HepG2 (cell line): ENCODE data around the gene SEH1L. TPM values are rescaled to one million over a fixed set of nuclear protein-coding genes. Genes with fewer than 3 reads are reported as not detected.

ENCODE experiments used
- ATAC-seq: fragments of 200-7000 bp; cut with Tn5 transposase; 3 replicates; pipeline ENCODE4 v1.9.1; 2020; ENCODE audit warnings: mild to moderate bottlenecking, moderate library complexity
- BruUV-seq: library from RNA; stranded (reverse); fragments of 400-500 nt; replicated peaks from 2 replicates; lab custom pipeline; 2021; lab: Mats Ljungman, UMichigan
- CTCF ChIA-PET: fragments of 300-600 bp; formaldehyde crosslinking; extraction: SDS; loops from one replicate; lab custom pipeline; 2021; ENCODE audit warnings: low total read pairs, inconsistent platforms, low intra/inter-chr PET ratio; lab: Yijun Ruan, JAX
- POLR2A ChIA-PET: fragments of 350-600 bp; sonication (Branson Sonifier 250); formaldehyde crosslinking; loops from one replicate; lab custom pipeline; 2020; ENCODE audit warnings: antibody characterized with exemption, inconsistent platforms; lab: Yijun Ruan, JAX
- DNase-seq: peaks from one replicate; pipeline ENCODE4 v3.0.0-alpha.2; 2015; ENCODE audit warnings: low spot score
- FAIRE-seq: peaks from 3 replicates; lab custom pipeline; 2011; peaks lifted over from hg19 to GRCh38; lab: Jason Lieb, UNC
- H2AFZ ChIP-seq: one replicate; pipeline ENCODE4 v1.6.1; 2011; ENCODE audit warnings: low read length, inconsistent platforms
- H3K27ac ChIP-seq: fragments of 300-600 bp; 3 replicates; pipeline ENCODE4 v1.8.0; 2011; ENCODE audit warnings: mixed run types, mild to moderate bottlenecking, mixed read lengths, low read length, inconsistent platforms; ENCODE audit not compliant: insufficient read depth; ENCODE audit errors: extremely low read length
- H3K27me3 ChIP-seq, 2 experiments: fragments of 200-600 bp in 1 of 2; 2 replicates in 1 of 2; 3 replicates in 1 of 2; pipeline versions ENCODE4 v1.6.0 to v1.8.0; 2011; ENCODE audit warnings: low read length in 2 of 2, mild to moderate bottlenecking in 2 of 2, moderate library complexity in 2 of 2, inconsistent platforms in 1 of 2; ENCODE audit not compliant: insufficient read depth in 2 of 2, control insufficient read depth in 1 of 2
- H3K36me3 ChIP-seq, 2 experiments: fragments of 200-600 bp in 1 of 2; replicated peaks in 1 of 2; 2 replicates in 1 of 2; 3 replicates in 1 of 2; pipeline versions ENCODE4 v1.5.1 to v1.8.0; 2011; ENCODE audit warnings: low read length in 2 of 2, inconsistent platforms in 1 of 2; ENCODE audit not compliant: insufficient read depth in 2 of 2, control insufficient read depth in 1 of 2
- H3K4me1 ChIP-seq: 2 replicates; pipeline ENCODE4 v1.5.1; 2012; ENCODE audit warnings: low read length, inconsistent platforms; ENCODE audit not compliant: insufficient read depth
- H3K4me2 ChIP-seq: 2 replicates; pipeline ENCODE4 v1.6.0; 2011; ENCODE audit warnings: low read depth, low read length, inconsistent platforms
- H3K4me3 ChIP-seq, 3 experiments: fragments of 200-600 bp in 1 of 3; sonication (generic), shearing (Covaris generic) in 1 of 3; replicated peaks in 1 of 3; 2 replicates each; pipeline ENCODE4 v1.5.1; 2011 to 2016; ENCODE audit warnings: low read length in 3 of 3, inconsistent platforms in 2 of 3, low read depth in 2 of 3, mild to moderate bottlenecking in 2 of 3, control low read depth in 1 of 3, mixed read lengths in 1 of 3; ENCODE audit not compliant: insufficient read depth in 1 of 3
- H3K79me2 ChIP-seq: one replicate; pipeline ENCODE4 v1.6.1; 2011; ENCODE audit warnings: low read length, inconsistent platforms; ENCODE audit not compliant: insufficient read depth
- H3K9ac ChIP-seq: 2 replicates; pipeline ENCODE4 v1.6.0; 2011; ENCODE audit warnings: mild to moderate bottlenecking, low read depth, low read length, inconsistent platforms; ENCODE audit not compliant: insufficient read depth
- H3K9me3 ChIP-seq: 2 replicates; pipeline ENCODE4 v1.5.1; 2012; ENCODE audit warnings: mild to moderate bottlenecking, low read length
- H4K20me1 ChIP-seq: 2 replicates; pipeline ENCODE4 v1.6.0; 2011; ENCODE audit warnings: inconsistent platforms, mild to moderate bottlenecking, low read length, moderate library complexity; ENCODE audit not compliant: insufficient read depth
- ADNP ChIP-seq: sonication (generic); formaldehyde crosslinking; IDR thresholded peaks from 2 replicates; pipeline ENCODE4 v1.4.0; 2020; ENCODE audit warnings: missing genetic modification reagents
- ATF7 ChIP-seq, 2 experiments: fragments of 450-650 bp in 1 of 2; sonication (generic) in 1 of 2; formaldehyde crosslinking in 1 of 2; IDR thresholded peaks; 2 replicates each; pipeline versions ENCODE4 v1.4.0 to v1.6.1; 2016 to 2020; ENCODE audit warnings: antibody characterized with exemption in 1 of 2, mild to moderate bottlenecking in 1 of 2, missing genetic modification reagents in 1 of 2
- FIP1L1 ChIP-seq: fragments of 200-400 bp; formaldehyde crosslinking; IDR thresholded peaks from 2 replicates; pipeline ENCODE4 v1.6.1; 2018; ENCODE audit warnings: low read depth, mild to moderate bottlenecking, low read length, moderate library complexity, borderline replicate concordance; ENCODE audit not compliant: insufficient read depth
- KDM6A ChIP-seq: IDR thresholded peaks from 2 replicates; pipeline ENCODE4 v1.6.1; 2016; ENCODE audit warnings: low read depth
- KLF15 ChIP-seq: sonication (generic); formaldehyde crosslinking; IDR thresholded peaks from 2 replicates; pipeline ENCODE4 v1.8.1; 2023; ENCODE audit warnings: borderline replicate concordance, mild to moderate bottlenecking, inconsistent platforms, missing genetic modification reagents, mixed read lengths
- MEF2D ChIP-seq: sonication (generic); formaldehyde crosslinking; IDR thresholded peaks from 2 replicates; pipeline ENCODE4 v1.5.1; 2020; ENCODE audit warnings: mild to moderate bottlenecking, missing genetic modification reagents
- NFKBIZ ChIP-seq: IDR thresholded peaks from 2 replicates; pipeline ENCODE4 v1.6.1; 2018; ENCODE audit warnings: missing genetic modification reagents, missing compliant biosample characterization
- POLR2AphosphoS5 ChIP-seq: IDR thresholded peaks from 2 replicates; pipeline ENCODE4 v1.6.1; 2012; ENCODE audit warnings: low read depth, low read length
- PTBP1 ChIP-seq: fragments of 200-400 bp; formaldehyde crosslinking; IDR thresholded peaks from 2 replicates; pipeline ENCODE4 v1.6.1; 2018; ENCODE audit warnings: low read length, low read depth; ENCODE audit not compliant: poor library complexity, severe bottlenecking
- SAFB2 ChIP-seq: sonication (generic); formaldehyde crosslinking; IDR thresholded peaks from 2 replicates; pipeline ENCODE4 v1.5.1; 2020; ENCODE audit warnings: missing genetic modification reagents, low read depth, mild to moderate bottlenecking, borderline replicate concordance
- SNAPC2 ChIP-seq: sonication (generic); formaldehyde crosslinking; IDR thresholded peaks from 2 replicates; pipeline ENCODE4 v1.8.1; 2022; ENCODE audit warnings: mild to moderate bottlenecking, missing genetic modification reagents
- ZBTB20 ChIP-seq: sonication (generic); formaldehyde crosslinking; IDR thresholded peaks from 2 replicates; pipeline ENCODE4 v1.8.1; 2023; ENCODE audit warnings: missing genetic modification reagents, low read depth, mild to moderate bottlenecking, borderline replicate concordance
- ZBTB3 ChIP-seq: sonication (generic); formaldehyde crosslinking; IDR thresholded peaks from 2 replicates; pipeline ENCODE4 v1.4.0; 2020; ENCODE audit warnings: low read depth, mild to moderate bottlenecking, moderate library complexity, missing genetic modification reagents, borderline replicate concordance
- ZFX ChIP-seq: sonication (generic); formaldehyde crosslinking; IDR thresholded peaks from 2 replicates; pipeline ENCODE4 v1.4.0; 2020; ENCODE audit warnings: mild to moderate bottlenecking, low read depth, missing genetic modification reagents, moderate library complexity
- ZNF569 ChIP-seq: sonication (generic); formaldehyde crosslinking; IDR thresholded peaks from 2 replicates; pipeline ENCODE4 v1.5.0; 2020; ENCODE audit warnings: mild to moderate bottlenecking, missing genetic modification reagents, moderate library complexity, borderline replicate concordance
- WGBS: methylation state at CpG from one replicate; pipeline ENCODE4 v1.1.6; 2017; ENCODE audit warnings: low lambda C conversion rate; 5-methylcytosine and 5-hydroxymethylcytosine counted together
- in situ Hi-C: cut with HindIII; loops from 2 replicates; pipeline ENCODE4 v1.10.0; 2017; ENCODE audit warnings: low pct_unique_long_range_greater_than_20kb; ENCODE audit not compliant: extremely low pct_ligation_motif_present
- intact Hi-C: fragments of 100-400 bp; cut with micrococcal nuclease; formaldehyde crosslinking; loops from one replicate; pipeline ENCODE4 v1.10.0; 2022; ENCODE audit not compliant: unreplicated experiment
- polyA plus RNA-seq, 8 experiments: library from polyadenylated mRNA; depleted of rRNA in 3 of 8; stranded (reverse) in 7 of 8; unstranded in 1 of 8; fragments of >200 nt; fragmentation: Illumina TruSeq in 4 of 8; extraction: Trizol in 4 of 8; gene quantifications; 2 replicates each; pipeline versions ENCODE4 v1.2.1 to v1.2.3, GENCODE V29; 2011 to 2016; ENCODE audit warnings: low read depth in 4 of 8, missing spikeins in 1 of 8, mixed read lengths in 1 of 8; ENCODE audit not compliant: insufficient read depth in 1 of 8
- total RNA-seq, 5 experiments: library from RNA; depleted of rRNA; stranded (reverse); fragments of >200 nt; fragmentation: Illumina TruSeq; extraction: Trizol; gene quantifications; 2 replicates each; pipeline ENCODE4 v1.2.3, GENCODE V29; 2016; ENCODE audit warnings: low read depth in 1 of 5
- TF ChIP-seq, protein P1 (sequence below): sonication (generic); formaldehyde crosslinking; IDR thresholded peaks from 2 replicates; pipeline ENCODE4 v1.4.0; 2020; ENCODE audit warnings: missing genetic modification reagents
- TF ChIP-seq, protein P2 (sequence below): IDR thresholded peaks from 2 replicates; pipeline ENCODE4 v1.6.1; 2016; ENCODE audit warnings: low read depth, missing genetic modification reagents, missing compliant biosample characterization

SEH1L gene
- total and polyA plus RNA-seq, 2 of the 13 experiments (the other 11 are each of a cell fraction or from before 2014, with no cell fraction given): 59.6 to 63.5 TPM

DNA sequence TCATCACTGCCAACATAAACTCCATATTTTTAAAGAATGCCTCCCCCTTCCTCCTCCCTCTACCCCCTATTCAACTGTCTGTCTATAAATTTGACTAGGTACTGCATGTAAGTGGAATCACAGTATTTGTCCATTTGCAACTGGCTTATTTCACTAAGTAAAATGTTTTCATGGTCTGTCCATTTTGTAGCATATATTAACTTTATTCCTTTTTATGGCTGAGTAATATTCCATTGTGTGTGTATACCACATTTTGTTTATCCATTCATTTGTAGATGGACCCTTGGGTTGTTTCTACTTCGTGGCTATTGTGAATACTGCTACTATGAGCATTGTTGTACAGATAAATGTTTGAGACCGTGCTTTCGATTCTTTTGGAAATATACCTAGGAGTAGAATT, 10.7 kb downstream of the SEH1L start:
- DNase-seq (no peak), FAIRE-seq (no peak), ATAC-seq (no peak)
- Histone ChIP-seq H3K27ac (no peak overlapping the region), H4K20me1 (peaks cover 3% of the 10 kb centered on the region), H3K4me3 (no peak overlapping the region), H3K4me2 (no peak overlapping the region), H3K4me1 (peaks cover 12% of the 10 kb centered on the region), H3K79me2 (peaks cover 47% of the 10 kb centered on the region), H3K9me3 (no peaks in the 10 kb centered on the region), H3K36me3 (peaks cover 5 to 72% of the 10 kb centered on the region in 2 experiments), H3K27me3 (no peaks in the 10 kb centered on the region), H2AFZ (no peak overlapping the region), H3K9ac (no peak overlapping the region)
- intact Hi-C loops: no loop called here
- in situ Hi-C loops: no loop called here
- WGBS: 97% methylated on average over 3 of the region's 3 CpGs
- ChIA-PET POLR2A (no interaction called here), CTCF (no interaction called here)
- BruUV-seq: no TSS peak
- TF ChIP-seq POLR2AphosphoS5 (no peak), ZBTB20 (CRISPR knock-in tag) (no peak), ATF7 (IDR thresholded peaks at IDR 0.05) (no peak), ATF7 (CRISPR knock-in tag; IDR thresholded peaks at IDR 0.05) (no peak), NFKBIZ (CRISPR knock-in tag) (no peak), SAFB2 (CRISPR knock-in tag) (no peak), ZBTB3 (no peak), MEF2D (CRISPR knock-in tag) (no peak), SNAPC2 (CRISPR knock-in tag) (no peak), KDM6A (CRISPR knock-in tag) (no peak), ZNF569 (no peak), ADNP (CRISPR knock-in tag) (no peak), PTBP1 (no peak), FIP1L1 (no peak), ZFX (no peak), KLF15 (CRISPR knock-in tag) (no peak)
- TF ChIP-seq, protein P1, sequence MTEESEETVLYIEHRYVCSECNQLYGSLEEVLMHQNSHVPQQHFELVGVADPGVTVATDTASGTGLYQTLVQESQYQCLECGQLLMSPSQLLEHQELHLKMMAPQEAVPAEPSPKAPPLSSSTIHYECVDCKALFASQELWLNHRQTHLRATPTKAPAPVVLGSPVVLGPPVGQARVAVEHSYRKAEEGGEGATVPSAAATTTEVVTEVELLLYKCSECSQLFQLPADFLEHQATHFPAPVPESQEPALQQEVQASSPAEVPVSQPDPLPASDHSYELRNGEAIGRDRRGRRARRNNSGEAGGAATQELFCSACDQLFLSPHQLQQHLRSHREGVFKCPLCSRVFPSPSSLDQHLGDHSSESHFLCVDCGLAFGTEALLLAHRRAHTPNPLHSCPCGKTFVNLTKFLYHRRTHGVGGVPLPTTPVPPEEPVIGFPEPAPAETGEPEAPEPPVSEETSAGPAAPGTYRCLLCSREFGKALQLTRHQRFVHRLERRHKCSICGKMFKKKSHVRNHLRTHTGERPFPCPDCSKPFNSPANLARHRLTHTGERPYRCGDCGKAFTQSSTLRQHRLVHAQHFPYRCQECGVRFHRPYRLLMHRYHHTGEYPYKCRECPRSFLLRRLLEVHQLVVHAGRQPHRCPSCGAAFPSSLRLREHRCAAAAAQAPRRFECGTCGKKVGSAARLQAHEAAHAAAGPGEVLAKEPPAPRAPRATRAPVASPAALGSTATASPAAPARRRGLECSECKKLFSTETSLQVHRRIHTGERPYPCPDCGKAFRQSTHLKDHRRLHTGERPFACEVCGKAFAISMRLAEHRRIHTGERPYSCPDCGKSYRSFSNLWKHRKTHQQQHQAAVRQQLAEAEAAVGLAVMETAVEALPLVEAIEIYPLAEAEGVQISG (CRISPR knock-in tag): no peak
- TF ChIP-seq, protein P2, sequence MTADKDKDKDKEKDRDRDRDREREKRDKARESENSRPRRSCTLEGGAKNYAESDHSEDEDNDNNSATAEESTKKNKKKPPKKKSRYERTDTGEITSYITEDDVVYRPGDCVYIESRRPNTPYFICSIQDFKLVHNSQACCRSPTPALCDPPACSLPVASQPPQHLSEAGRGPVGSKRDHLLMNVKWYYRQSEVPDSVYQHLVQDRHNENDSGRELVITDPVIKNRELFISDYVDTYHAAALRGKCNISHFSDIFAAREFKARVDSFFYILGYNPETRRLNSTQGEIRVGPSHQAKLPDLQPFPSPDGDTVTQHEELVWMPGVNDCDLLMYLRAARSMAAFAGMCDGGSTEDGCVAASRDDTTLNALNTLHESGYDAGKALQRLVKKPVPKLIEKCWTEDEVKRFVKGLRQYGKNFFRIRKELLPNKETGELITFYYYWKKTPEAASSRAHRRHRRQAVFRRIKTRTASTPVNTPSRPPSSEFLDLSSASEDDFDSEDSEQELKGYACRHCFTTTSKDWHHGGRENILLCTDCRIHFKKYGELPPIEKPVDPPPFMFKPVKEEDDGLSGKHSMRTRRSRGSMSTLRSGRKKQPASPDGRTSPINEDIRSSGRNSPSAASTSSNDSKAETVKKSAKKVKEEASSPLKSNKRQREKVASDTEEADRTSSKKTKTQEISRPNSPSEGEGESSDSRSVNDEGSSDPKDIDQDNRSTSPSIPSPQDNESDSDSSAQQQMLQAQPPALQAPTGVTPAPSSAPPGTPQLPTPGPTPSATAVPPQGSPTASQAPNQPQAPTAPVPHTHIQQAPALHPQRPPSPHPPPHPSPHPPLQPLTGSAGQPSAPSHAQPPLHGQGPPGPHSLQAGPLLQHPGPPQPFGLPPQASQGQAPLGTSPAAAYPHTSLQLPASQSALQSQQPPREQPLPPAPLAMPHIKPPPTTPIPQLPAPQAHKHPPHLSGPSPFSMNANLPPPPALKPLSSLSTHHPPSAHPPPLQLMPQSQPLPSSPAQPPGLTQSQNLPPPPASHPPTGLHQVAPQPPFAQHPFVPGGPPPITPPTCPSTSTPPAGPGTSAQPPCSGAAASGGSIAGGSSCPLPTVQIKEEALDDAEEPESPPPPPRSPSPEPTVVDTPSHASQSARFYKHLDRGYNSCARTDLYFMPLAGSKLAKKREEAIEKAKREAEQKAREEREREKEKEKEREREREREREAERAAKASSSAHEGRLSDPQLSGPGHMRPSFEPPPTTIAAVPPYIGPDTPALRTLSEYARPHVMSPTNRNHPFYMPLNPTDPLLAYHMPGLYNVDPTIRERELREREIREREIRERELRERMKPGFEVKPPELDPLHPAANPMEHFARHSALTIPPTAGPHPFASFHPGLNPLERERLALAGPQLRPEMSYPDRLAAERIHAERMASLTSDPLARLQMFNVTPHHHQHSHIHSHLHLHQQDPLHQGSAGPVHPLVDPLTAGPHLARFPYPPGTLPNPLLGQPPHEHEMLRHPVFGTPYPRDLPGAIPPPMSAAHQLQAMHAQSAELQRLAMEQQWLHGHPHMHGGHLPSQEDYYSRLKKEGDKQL (CRISPR knock-in tag): no peak
